HCT116 (cell line): ENCODE measurements around the gene RPL18. TPM values are rescaled to one million over a fixed set of nuclear protein-coding genes. Genes with fewer than 3 reads are reported as not detected.

Experiments
- ATAC-seq: fragments of 200-7000 bp; cut with Tn5 transposase; 2 replicates; pipeline ENCODE4 v1.9.1; 2020; ENCODE audit warnings: mild to moderate bottlenecking, moderate library complexity
- BruUV-seq: library from RNA; stranded (reverse); fragments of 400-500 nt; replicated peaks from 2 replicates; lab custom pipeline; 2021; lab: Mats Ljungman, UMichigan
- CTCF ChIA-PET: fragments of 300-600 bp; sonication (Branson Sonifier 250); formaldehyde crosslinking; loops from one replicate; lab custom pipeline; 2021; ENCODE audit warnings: antibody characterized with exemption; lab: Charles Lee
- POLR2A ChIA-PET: fragments of 300-600, 350-600 bp; sonication (Branson Sonifier 250); formaldehyde crosslinking; loops from one replicate; lab custom pipeline; 2021; ENCODE audit warnings: antibody characterized with exemption; lab: Charles Lee
- RAD21 ChIA-PET, 2 experiments: fragments of 300-600 bp; sonication (Branson Sonifier 250); formaldehyde crosslinking; loops; one replicate each; lab custom pipeline; 2023; ENCODE audit warnings: low total read pairs in 2 of 2; ENCODE audit not compliant: uncharacterized antibody in 2 of 2, unreplicated experiment in 2 of 2, low non-redundant PET in 1 of 2; lab: Charles Lee
- DNase-seq: peaks from one replicate; pipeline ENCODE4 v3.0.0-alpha.2; 2010; ENCODE audit warnings: low read depth, low spot score
- H2AFZ ChIP-seq: fragments of 200-600 bp; shearing (Covaris generic), sonication (generic); 2 replicates; pipeline ENCODE4 v1.6.1; 2017; ENCODE audit warnings: low read depth, mixed run types, mixed read lengths, antibody characterized with exemption, low read length; ENCODE audit not compliant: poor library complexity, severe bottlenecking
- H3K27ac ChIP-seq: 2 replicates; pipeline ENCODE4 v1.5.1; 2012; ENCODE audit warnings: low read depth, low read length
- H3K27me3 ChIP-seq: fragments of 200-600 bp; sonication (generic); 2 replicates; pipeline ENCODE4 v1.6.1; 2016; ENCODE audit warnings: mixed run types, low read length, mixed read lengths; ENCODE audit not compliant: insufficient read depth
- H3K36me3 ChIP-seq, 2 experiments: fragments of 200-500 bp in 1 of 2; fragments of 200-600 bp in 1 of 2; sonication (Bioruptor generic) in 1 of 2; sonication (generic) in 1 of 2; 2 replicates each; pipeline versions ENCODE4 v1.5.1 to v1.6.1; 2014 to 2016; ENCODE audit warnings: low read length in 2 of 2, inconsistent platforms in 1 of 2, mixed read lengths in 1 of 2, mixed run types in 1 of 2; ENCODE audit not compliant: insufficient read depth in 2 of 2, control insufficient read depth in 1 of 2
- H3K4me1 ChIP-seq, 2 experiments: fragments of 200-600 bp in 1 of 2; sonication (generic) in 1 of 2; 2 replicates each; pipeline versions ENCODE4 v1.5.1 to v1.6.1; 2012 to 2017; ENCODE audit warnings: low read length in 2 of 2, inconsistent platforms in 1 of 2, mild to moderate bottlenecking in 1 of 2, mixed read lengths in 1 of 2, mixed run types in 1 of 2, moderate library complexity in 1 of 2; ENCODE audit not compliant: insufficient read depth in 2 of 2, control insufficient read depth in 1 of 2
- H3K4me2 ChIP-seq: fragments of 200-600 bp; sonication (generic); 2 replicates; pipeline ENCODE4 v1.6.1; 2017; ENCODE audit warnings: mixed run types, low read length, mixed read lengths
- H3K4me3 ChIP-seq, 2 experiments: fragments of 200-600 bp in 1 of 2; sonication (generic) in 1 of 2; replicated peaks in 1 of 2; 2 replicates each; pipeline ENCODE4 v1.5.1; 2011 to 2016; ENCODE audit warnings: low read length in 2 of 2, control low read depth in 1 of 2, low read depth in 1 of 2, mild to moderate bottlenecking in 1 of 2, mixed read lengths in 1 of 2, mixed run types in 1 of 2
- H3K79me2 ChIP-seq: fragments of 200-600 bp; sonication (generic); 2 replicates; pipeline ENCODE4 v1.6.1; 2017; ENCODE audit warnings: mild to moderate bottlenecking, mixed run types, low read length, moderate library complexity, mixed read lengths; ENCODE audit not compliant: insufficient read depth
- H3K9ac ChIP-seq: fragments of 200-600 bp; sonication (generic); 2 replicates; pipeline ENCODE4 v1.6.1; 2016; ENCODE audit warnings: low read length, mixed read lengths
- H3K9me2 ChIP-seq: fragments of 200-600 bp; sonication (generic), shearing (Covaris generic); 2 replicates; pipeline ENCODE4 v1.6.1; 2017; ENCODE audit warnings: mixed run types, mild to moderate bottlenecking, moderate library complexity; ENCODE audit not compliant: insufficient read depth
- H3K9me3 ChIP-seq, 2 experiments: fragments of 200-500 bp in 1 of 2; fragments of 200-600 bp in 1 of 2; sonication (Bioruptor generic) in 1 of 2; sonication (generic) in 1 of 2; 2 replicates each; pipeline ENCODE4 v1.6.1; 2014 to 2017; ENCODE audit warnings: low read length in 2 of 2, mixed read lengths in 2 of 2, inconsistent platforms in 1 of 2, low read depth in 1 of 2, mild to moderate bottlenecking in 1 of 2, mixed run types in 1 of 2, moderate library complexity in 1 of 2; ENCODE audit not compliant: control insufficient read depth in 1 of 2, insufficient read depth in 1 of 2
- H4K20me1 ChIP-seq: fragments of 200-600 bp; sonication (generic), shearing (Covaris generic); 2 replicates; pipeline ENCODE4 v1.6.1; 2017; ENCODE audit warnings: mixed run types, mild to moderate bottlenecking, moderate library complexity; ENCODE audit not compliant: insufficient read depth
- CBX3 ChIP-seq: IDR thresholded peaks from 2 replicates; pipeline ENCODE4 v1.6.1; 2012; ENCODE audit warnings: low read depth
- CEBPB ChIP-seq: IDR thresholded peaks from 2 replicates; pipeline ENCODE4 v1.6.1; 2012; ENCODE audit warnings: low read depth
- ELF1 ChIP-seq: IDR thresholded peaks from 2 replicates; pipeline ENCODE4 v1.6.1; 2012; ENCODE audit warnings: low read depth, borderline replicate concordance
- EZH2phosphoT487 ChIP-seq: fragments of 200-600 bp; IDR thresholded peaks from 2 replicates; pipeline ENCODE4 v1.6.1; 2018; ENCODE audit warnings: antibody characterized with exemption, borderline replicate concordance
- POLR2A ChIP-seq: IDR thresholded peaks from 2 replicates; pipeline ENCODE4 v1.7.0; 2011; ENCODE audit warnings: borderline replicate concordance; ENCODE audit not compliant: insufficient read depth, insufficient read length; ENCODE audit errors: extremely low read depth
- POLR2AphosphoS5 ChIP-seq: IDR thresholded peaks from 2 replicates; pipeline ENCODE4 v1.6.1; 2011; ENCODE audit warnings: mild to moderate bottlenecking, low read depth, low read length, moderate library complexity
- REST ChIP-seq: IDR thresholded peaks from 2 replicates; pipeline ENCODE4 v1.6.1; 2012; ENCODE audit warnings: low read depth
- SIN3A ChIP-seq: IDR thresholded peaks from 2 replicates; pipeline ENCODE4 v1.6.1; 2012; ENCODE audit warnings: low read depth
- SP1 ChIP-seq: IDR thresholded peaks from 2 replicates; pipeline ENCODE4 v1.6.1; 2012; ENCODE audit warnings: low read depth
- TCF7L2 ChIP-seq: IDR thresholded peaks from 2 replicates; pipeline ENCODE4 v1.7.0; 2011; ENCODE audit warnings: borderline replicate concordance, inconsistent platforms; ENCODE audit not compliant: insufficient read depth, insufficient read length; ENCODE audit errors: extremely low read depth
- YY1 ChIP-seq: IDR thresholded peaks from 2 replicates; pipeline ENCODE4 v1.6.1; 2011; ENCODE audit warnings: low read length, low read depth, moderate library complexity, mild to moderate bottlenecking; ENCODE audit not compliant: insufficient replicate concordance; ENCODE audit errors: extremely low read depth
- ZBTB33 ChIP-seq: IDR thresholded peaks from 2 replicates; pipeline ENCODE4 v1.6.1; 2011; ENCODE audit warnings: mild to moderate bottlenecking, low read length, moderate library complexity; ENCODE audit not compliant: insufficient replicate concordance; ENCODE audit errors: extremely low read depth
- ZNF274 ChIP-seq: fragments of 200-500 bp; sonication (Bioruptor generic); IDR thresholded peaks from 2 replicates; pipeline ENCODE4 v1.6.1; 2014; ENCODE audit warnings: mild to moderate bottlenecking, low read depth, low read length, inconsistent platforms
- intact Hi-C: fragments of 100-400 bp; cut with micrococcal nuclease; formaldehyde crosslinking; loops from 2 replicates; pipeline ENCODE4 v1.10.0; 2022
- total RNA-seq: library from RNA; stranded (reverse); gene quantifications from one replicate; pipeline ENCODE4 v1.2.1, GENCODE V29; 2021; ENCODE audit not compliant: unreplicated experiment

RPL18 gene
- total RNA-seq, 1 experiment from 2014 or later, result 2,006 TPM

GRCh38 chr19:48611872-48612271, 7.1 kb downstream of the RPL18 start:
- peaks cover 14% of the 10 kb centered on the region for H3K79me2 ChIP-seq
- POLR2A ChIA-PET, result no interaction called here
- no peaks in the 10 kb centered on the region for H3K9me3 ChIP-seq
- TF ChIP-seq EZH2phosphoT487 (no peak), POLR2AphosphoS5 (no peak), REST (no peak)
- intact Hi-C loops, result no loop called here
- peaks cover 17% of the 10 kb centered on the region; the same call in 1 of the 2 replicates for H4K20me1 ChIP-seq
- ATAC-seq (no peak), DNase-seq (no peak)
- RAD21 ChIA-PET, result no interaction called here
- no peak overlapping the region for H2AFZ ChIP-seq
- no peak overlapping the region for H3K27ac ChIP-seq
- CTCF ChIA-PET, result no interaction called here
- H3K4me3 ChIP-seq, result no peak overlapping the region
- no peaks in the 10 kb centered on the region for H3K9me2 ChIP-seq
- peaks cover 9 to 18% of the 10 kb centered on the region in 2 experiments; a peak in 3 of 4 replicates for H3K36me3 ChIP-seq
- H3K9ac ChIP-seq, result no peak overlapping the region
- no peaks in the 10 kb centered on the region for H3K27me3 ChIP-seq
- no peak overlapping the region for H3K4me2 ChIP-seq
- no TSS peak for BruUV-seq
- H3K4me1 ChIP-seq, result peaks cover 24 to 44% of the 10 kb centered on the region in 2 experiments

GRCh38 chr19:48609571-48610108, 9.3 kb downstream of the RPL18 start:
- no peak for ATAC-seq
- BruUV-seq, result no TSS peak
- Histone ChIP-seq H3K27me3 (no peaks in the 10 kb centered on the region), H2AFZ (no peak overlapping the region), H3K9me2 (no peaks in the 10 kb centered on the region), H3K79me2 (no peaks in the 10 kb centered on the region), H3K4me1 (peaks cover 5 to 22% of the 10 kb centered on the region in 2 experiments; a peak in 3 of 4 replicates), H3K27ac (no peak overlapping the region), H3K9ac (no peak overlapping the region), H3K9me3 (no peaks in the 10 kb centered on the region), H4K20me1 (no peaks in the 10 kb centered on the region), H3K36me3 (no peaks in the 10 kb centered on the region), H3K4me2 (peak overlapping the region; percentile 89), H3K4me3 (no peak overlapping the region; a peak in 1 of 4 replicates)
- RAD21 ChIA-PET, result no interaction called here
- POLR2A ChIA-PET, result interaction anchor here (1.0 to 3.2 kb wide), 7 partner anchors 9 to 384 kb away, joined by 3 to 31 read pairs (median 3); partner anchors contain the start of genes RPL18, RUVBL2 and SPHK2
- intact Hi-C loops, result no loop called here
- CTCF ChIA-PET, result interaction anchor here (0.8 to 2.3 kb wide), 11 partner anchors 8 to 121 kb away, joined by 3 to 20 read pairs (median 9); partner anchors contain the start of genes RPL18 and SPHK2
- DNase-seq, result no peak
- TF ChIP-seq CEBPB, result no peak
- no peak for TF ChIP-seq SIN3A
- no peak for TF ChIP-seq TCF7L2
- no peak for TF ChIP-seq POLR2A
- no peak for TF ChIP-seq SP1
- TF ChIP-seq ZNF274, result no peak
- TF ChIP-seq ZBTB33, result no peak
- no peak for TF ChIP-seq YY1
- no peak for TF ChIP-seq ELF1
- no peak for TF ChIP-seq CBX3
